K562 (cell line): Measurements from ENCODE around the gene UCKL1. TPM values are rescaled to one million over a fixed set of nuclear protein-coding genes. Genes with fewer than 3 reads are reported as not detected.
A peak's percentile ranks its signal among the peaks of the same experiment; 100 is the strongest.

Experiments used
- ARID1B ChIP-seq: fragments of 450-650 bp; IDR thresholded peaks from 2 replicates; pipeline ENCODE4 v1.6.1; 2016; ENCODE audit warnings: antibody characterized with exemption, mild to moderate bottlenecking, inconsistent platforms
- CUX1 ChIP-seq: fragments of 200-800 bp; sonication (Bioruptor generic); IDR thresholded peaks from 2 replicates; pipeline ENCODE4 v1.6.1; 2016; ENCODE audit warnings: missing genetic modification characterization, missing compliant biosample characterization
- JUN ChIP-seq, 2 experiments: sonication (generic) in 1 of 2; formaldehyde crosslinking in 1 of 2; IDR thresholded peaks; 2 replicates each; pipeline versions ENCODE4 v1.6.1 to v1.8.0; 2012 to 2022; ENCODE audit warnings: borderline replicate concordance in 2 of 2, mild to moderate bottlenecking in 2 of 2, improper control_type of control experiment in 1 of 2, low read depth in 1 of 2, low read length in 1 of 2, missing genetic modification reagents in 1 of 2
- KAT2B ChIP-seq: IDR thresholded peaks from one replicate; pipeline ENCODE4 v1.6.1; 2012; ENCODE audit warnings: low read depth, mild to moderate bottlenecking, control low read depth, inconsistent platforms, low read length, moderate library complexity
- NFXL1 ChIP-seq: fragments of 450-650 bp; formaldehyde crosslinking; IDR thresholded peaks from 2 replicates; pipeline ENCODE4 v1.4.0; 2021; ENCODE audit warnings: mild to moderate bottlenecking
- NUFIP1 ChIP-seq: fragments of 450-650 bp; IDR thresholded peaks from 2 replicates; pipeline ENCODE4 v1.6.1; 2018; ENCODE audit not compliant: partially characterized antibody
- RBM17 ChIP-seq: fragments of 200-400 bp; formaldehyde crosslinking; IDR thresholded peaks from 2 replicates; pipeline ENCODE4 v1.6.1; 2017; ENCODE audit warnings: low read depth, mild to moderate bottlenecking, low read length, borderline replicate concordance
- SMARCC2 ChIP-seq: fragments of 450-650 bp; IDR thresholded peaks from 2 replicates; pipeline ENCODE4 v1.6.1; 2017; ENCODE audit warnings: antibody characterized with exemption, moderate library complexity, mild to moderate bottlenecking, low read depth
- SUPT5H ChIP-seq: fragments of 450-650 bp; IDR thresholded peaks from 2 replicates; pipeline ENCODE4 v1.6.1; 2016
- ZBED1 ChIP-seq: IDR thresholded peaks from 2 replicates; pipeline ENCODE4 v1.6.1; 2014
- ZBTB11 ChIP-seq, 3 experiments: fragments of 200-800 bp in 1 of 3; fragments of 250-450 bp in 1 of 3; fragments of 450-650 bp in 1 of 3; sonication (Bioruptor Pico) in 1 of 3; sonication (Bioruptor generic) in 1 of 3; formaldehyde crosslinking in 1 of 3; IDR thresholded peaks; 2 replicates each; pipeline versions ENCODE4 v1.6.1 to v1.8.0; 2016 to 2022; ENCODE audit warnings: mild to moderate bottlenecking in 2 of 3, missing genetic modification characterization in 2 of 3, missing compliant biosample characterization in 1 of 3, moderate library complexity in 1 of 3
- ZBTB9 ChIP-seq: fragments of 450-650 bp; formaldehyde crosslinking; IDR thresholded peaks from 2 replicates; pipeline ENCODE4 v1.4.0; 2020; ENCODE audit warnings: mild to moderate bottlenecking, moderate library complexity
- ZNF174 ChIP-seq: fragments of 250-450 bp; sonication (Bioruptor Pico); IDR thresholded peaks from 2 replicates; pipeline ENCODE4 v1.4.0; 2020; ENCODE audit warnings: mild to moderate bottlenecking
- ZNF436 ChIP-seq: fragments of 250-450, 450-650 bp; sonication (Bioruptor Pico); formaldehyde crosslinking; IDR thresholded peaks from 2 replicates; pipeline ENCODE4 v1.7.0; 2020; ENCODE audit warnings: mild to moderate bottlenecking
- ZNF561 ChIP-seq: fragments of 450-650 bp; formaldehyde crosslinking; conservative IDR thresholded peaks from 2 replicates; pipeline ENCODE4 v1.4.0; 2020; ENCODE audit warnings: mild to moderate bottlenecking, moderate library complexity
- ZNF586 ChIP-seq: fragments of 450-650 bp; formaldehyde crosslinking; conservative IDR thresholded peaks from 2 replicates; pipeline ENCODE4 v1.4.0; 2020; ENCODE audit warnings: mild to moderate bottlenecking, moderate library complexity
- polyA plus RNA-seq, 8 experiments: library from polyadenylated mRNA; depleted of rRNA in 4 of 8; stranded (reverse) in 5 of 8; unstranded in 3 of 8; fragments of >200 nt; fragmentation: Nextera tagmentation in 2 of 8; fragmentation: Illumina TruSeq in 1 of 8; extraction: Ambion mirVana in 2 of 8; extraction: Trizol in 1 of 8; gene quantifications; 2 replicates each; pipeline versions ENCODE4 v1.2.1 to v1.2.3, GENCODE V29; 2011 to 2014; ENCODE audit warnings: inconsistent platforms in 1 of 8, missing spikeins in 1 of 8
- total RNA-seq, 7 experiments: library from RNA; depleted of rRNA in 6 of 7; stranded (reverse); fragments of >200 nt in 6 of 7; fragmentation: Illumina TruSeq in 2 of 7; extraction: Trizol in 2 of 7; gene quantifications; 2 replicates each; pipeline versions ENCODE4 v1.2.1 to v1.2.3, GENCODE V29; 2011 to 2021; ENCODE audit warnings: low replicate concordance in 1 of 7

Gene UCKL1
- total and polyA plus RNA-seq, 9 of the 15 experiments (the other 6 are each of a cell fraction or from before 2014, with no cell fraction given), result 3.1 to 52.8 (median 24.2) TPM

- TF ChIP-seq CUX1 (no peak), ZNF586 (CRISPR knock-in tag) (no peak), ARID1B (no peak), ZNF174 (CRISPR knock-in tag) (no peak), NUFIP1 (no peak), RBM17 (no peak), JUN (IDR thresholded peaks at IDR 0.05; ENCODE audit: borderline replicate concordance, low read depth, low read length) (no peak), JUN (CRISPR knock-in tag; IDR thresholded peaks at IDR 0.05; ENCODE audit: borderline replicate concordance) (0 out of 2 replicates have a peak, but pooled peaks have one; percentile 34), KAT2B (peak; percentile 99), ZNF436 (CRISPR knock-in tag) (no peak), NFXL1 (CRISPR knock-in tag) (no peak), SMARCC2 (no peak), ZNF561 (CRISPR knock-in tag) (no peak), ZBTB9 (no peak), ZBED1 (peak; percentile 72; the same call in 1 of the 2 replicates), SUPT5H (peak; percentile 86), ZBTB11 (CRISPR knock-in tag; IDR thresholded peaks at IDR 0.05) (peak in 1 of 3 experiments; percentile 95; a peak in 3 of 6 replicates)
Measured at GRCh38 chr20:63980806-63981728, 24.9 kb upstream of the UCKL1 start, which contains the start of gene PRPF6 (continued).
